Psoas muscle (tissue), 8 donors: ENCODE data around the gene PGAP6. TPM values are rescaled to one million over a fixed set of nuclear protein-coding genes. Genes with fewer than 3 reads are reported as not detected.

ENCODE experiments used
- ATAC-seq, 4 donors: fragments of 200-7000 bp; cut with Tn5 transposase; one replicate each; pipeline ENCODE4 v1.9.1; 2020; ENCODE audit warnings: moderate library complexity in 3 of 4, mild to moderate bottlenecking in 2 of 4
- DNase-seq, 2 donors: peaks; one replicate each; pipeline ENCODE4 v3.0.0-alpha.2; 2020
- H3K27ac ChIP-seq: fragments of 200-600 bp; one replicate; pipeline ENCODE4 v1.8.0; 2022
- H3K27me3 ChIP-seq, 3 donors: fragments of 200-600 bp in 1 of 3; one replicate each; pipeline versions ENCODE4 v1.6.1 to v1.8.0; 2013 to 2022; ENCODE audit warnings: low read length in 2 of 3, mild to moderate bottlenecking in 2 of 3, moderate library complexity in 1 of 3; ENCODE audit not compliant: insufficient read depth in 3 of 3
- H3K36me3 ChIP-seq, 2 donors: fragments of 200-600 bp in 1 of 2; one replicate each; pipeline versions ENCODE4 v1.6.1 to v1.8.0; 2013 to 2022; ENCODE audit warnings: low read depth in 1 of 2, mild to moderate bottlenecking in 1 of 2, moderate library complexity in 1 of 2; ENCODE audit not compliant: insufficient read depth in 1 of 2
- H3K4me1 ChIP-seq: fragments of 200-600 bp; one replicate; pipeline ENCODE4 v1.8.0; 2022
- H3K4me3 ChIP-seq: fragments of 200-600 bp; one replicate; pipeline ENCODE4 v1.8.0; 2022; ENCODE audit warnings: mild to moderate bottlenecking
- H3K9me3 ChIP-seq: fragments of 200-600 bp; one replicate; pipeline ENCODE4 v1.8.0; 2022
- CTCF ChIP-seq: fragments of 200-600 bp; IDR thresholded peaks from one replicate; pipeline ENCODE4 v1.8.0; 2022; ENCODE audit warnings: antibody characterized with exemption
- WGBS, 3 donors: extraction: QIAGEN DNeasy Blood & Tissue Kit; methylation state at CpG; one replicate each; pipeline versions ENCODE4 v1.1.6 to v1.1.7; 2013; 5-methylcytosine and 5-hydroxymethylcytosine counted together
- intact Hi-C, 2 donors: fragments of 100-400 bp; cut with DNase I; formaldehyde crosslinking; loops; one replicate each; pipeline versions ENCODE4 v1.11.0 to v1.14.2; 2022
- polyA plus RNA-seq, 3 donors: library from polyadenylated mRNA; stranded (reverse); fragments of 200-250 nt; gene quantifications; one replicate each; pipeline ENCODE4 v1.2.3, GENCODE V29; 2013
- total RNA-seq, 4 donors: library from RNA; stranded (reverse); fragmentation: NEBNext Ultra II Directional in 2 of 4; extraction: Animal tissue kit (Norgen Biotek cat#: 25700) in 2 of 4; gene quantifications; one replicate each; pipeline versions ENCODE4 v1.2.1 to v1.2.4, GENCODE V29; 2021 to 2023
- donor health status: healthy with polysubstance abuse.
- donor health status: DM: no; HTN: no; CAD: no; lungs with moderate emphysema.
- donor health status: Bipolar disorder and iron deficiency.
- donor health status: healthy.
- donor health status: DM: yes; HTN: yes; CAD: no.
- donor health status: DM: no; HTN: no; CAD: no.
- donor health status: DM: no; HTN: no; CAD: no.
- donor health status: DM: yes; HTN: yes; CAD: no.

Gene PGAP6
- total and polyA plus RNA-seq, 7 donors: 26.0 to 46.9 (median 33.8) TPM

DNA sequence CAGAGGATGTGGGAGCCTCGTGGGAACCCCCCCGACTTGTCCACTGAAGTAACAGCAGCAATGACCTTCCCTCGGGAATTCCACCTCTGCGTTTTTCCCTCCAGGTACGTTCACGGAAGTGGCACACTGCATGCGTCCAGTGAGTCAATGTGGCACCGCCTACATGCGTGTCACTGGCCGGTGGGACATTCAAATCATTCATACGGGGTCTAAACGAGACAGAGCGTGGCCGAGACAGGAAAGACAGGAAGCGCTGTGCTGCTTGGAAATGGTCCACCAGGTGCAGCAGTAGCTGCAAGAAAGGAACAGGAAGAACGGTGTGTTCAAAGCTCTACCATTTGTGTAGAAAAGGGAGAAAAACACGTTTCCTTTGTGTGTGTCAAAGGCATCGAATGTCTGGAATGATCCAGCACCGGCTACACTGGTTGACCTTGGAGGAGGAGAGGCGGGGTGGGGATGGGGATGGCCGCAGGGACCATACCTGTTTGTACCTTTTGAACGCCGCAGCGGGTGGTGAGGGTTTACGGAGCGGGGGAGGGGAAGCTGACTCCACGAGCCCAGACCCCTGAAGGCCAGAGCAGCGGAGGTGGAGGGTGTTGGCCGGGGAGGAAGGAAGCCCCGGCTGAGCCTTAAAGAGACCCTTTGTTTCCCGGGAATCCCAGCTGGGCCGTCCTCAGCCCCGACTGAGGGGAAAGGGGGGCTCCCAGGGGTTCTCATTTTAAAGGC is 1.7 kb upstream of the PGAP6 start:
- peak overlapping the region; percentile 96 for H3K4me3 ChIP-seq
- no peaks in the 10 kb centered on the region for H3K9me3 ChIP-seq
- DNase-seq (no peak), ATAC-seq (no peak)
- TF ChIP-seq CTCF: no peak
- WGBS, 3 donors: 55 to 59% (median 59%) methylated on average over 33 of the region's 33 CpGs
- H3K36me3 ChIP-seq: no peaks in the 10 kb centered on the region
- H3K27ac ChIP-seq: peak overlapping the region; percentile 82
- intact Hi-C loops: no loop called here
- H3K4me1 ChIP-seq: peaks cover 48% of the 10 kb centered on the region
- H3K27me3 ChIP-seq: no peaks in the 10 kb centered on the region

- H3K27ac ChIP-seq: peak overlapping the region; percentile 65
- no peak for TF ChIP-seq CTCF
- intact Hi-C loops: no loop called here
These were observed 578 bp downstream of the PGAP6 start for GRCh38 chr16:381012-381788.

DNA sequence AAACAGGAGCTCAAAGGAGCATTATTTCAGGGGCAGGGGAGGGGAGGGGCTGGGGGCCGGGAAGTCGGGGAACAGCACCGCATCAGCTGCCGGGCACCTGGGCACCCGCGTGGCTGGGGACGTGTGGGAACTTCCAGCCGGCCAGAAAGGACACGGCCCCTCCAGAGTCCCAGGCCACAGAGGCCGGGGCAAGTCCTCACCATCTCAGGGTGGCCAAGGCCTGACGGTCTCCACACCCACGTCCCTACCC is 1.1 kb downstream of the PGAP6 start:
- Histone ChIP-seq H3K27me3 (no peaks in the 10 kb centered on the region), H3K27ac (no peak overlapping the region), H3K9me3 (no peaks in the 10 kb centered on the region), H3K4me1 (peaks cover 27% of the 10 kb centered on the region), H3K36me3 (peaks cover 0 to 18% of the 10 kb centered on the region in 2 donors), H3K4me3 (peak overlapping the region; percentile 94)
- no peak for DNase-seq
- intact Hi-C loops: no loop called here
- peak; percentile 6 to 17 (median 10) for ATAC-seq
- 11 to 18% (median 14%) methylated on average over 10 to 12 of the region's 12 CpGs for WGBS, 3 donors
- no peak for TF ChIP-seq CTCF

More at GRCh38 chr16:381012-381788, 578 bp downstream of the PGAP6 start:
- Histone ChIP-seq H3K4me3 (peak overlapping the region; percentile 94), H3K27me3 (no peaks in the 10 kb centered on the region), H3K4me1 (peaks cover 32% of the 10 kb centered on the region), H3K36me3 (peaks cover 0 to 13% of the 10 kb centered on the region in 2 donors), H3K9me3 (no peaks in the 10 kb centered on the region)
- ATAC-seq (peak; percentile 25 to 55 (median 38)), DNase-seq (peak in 1 of 2 donors; percentile 52)
- 1 to 4% (median 3%) methylated on average over 19 to 73 of the region's 73 CpGs for WGBS, 3 donors

DNA sequence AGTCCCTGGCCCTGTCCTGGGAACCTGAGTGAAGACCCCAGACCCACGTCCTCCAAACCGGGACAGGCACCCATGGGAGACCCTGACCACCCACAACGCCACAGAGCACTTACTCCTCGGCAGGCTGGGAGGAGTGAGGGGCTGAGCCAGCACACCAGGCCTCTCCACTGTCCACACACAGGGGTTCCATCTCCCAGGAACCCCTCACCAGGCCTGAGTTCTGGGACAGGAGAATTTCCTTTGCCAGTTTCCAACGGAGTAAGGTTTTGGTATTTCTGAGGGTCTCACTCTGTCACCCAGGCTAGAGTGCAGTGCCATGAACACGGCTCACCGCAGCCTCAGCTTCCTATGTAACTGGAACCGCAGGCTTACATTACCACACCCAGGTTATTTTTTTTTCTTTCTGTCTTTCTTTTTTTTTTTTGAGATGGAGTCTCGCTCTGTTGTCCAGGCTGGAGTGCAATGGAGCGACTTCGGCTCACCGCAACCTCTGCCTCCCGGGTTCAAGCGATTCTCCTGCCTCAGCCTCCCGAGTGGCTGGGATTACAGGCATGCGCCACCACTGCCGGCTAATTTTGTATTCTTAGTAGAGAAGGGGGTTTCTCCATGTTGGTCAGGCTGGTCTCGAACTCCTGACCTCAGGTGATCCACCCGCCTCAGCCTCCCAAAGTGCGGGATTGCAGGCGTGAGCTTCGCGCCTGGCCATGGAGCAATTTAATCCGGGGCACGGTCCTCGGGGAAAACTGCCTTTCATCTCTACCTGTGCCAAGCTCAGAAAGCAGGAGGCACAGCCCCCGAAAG is 1.6 kb downstream of the PGAP6 start:
- no peaks in the 10 kb centered on the region for H3K27me3 ChIP-seq
- H3K36me3 ChIP-seq: peaks cover 0 to 22% of the 10 kb centered on the region in 2 donors
- no peaks in the 10 kb centered on the region for H3K9me3 ChIP-seq
- WGBS, 3 donors: 78 to 81% (median 79%) methylated on average over 26 to 27 of the region's 27 CpGs
- no peak for TF ChIP-seq CTCF
- ATAC-seq (no peak), DNase-seq (no peak)
- H3K4me3 ChIP-seq: peak overlapping the region; percentile 94
- intact Hi-C loops: no loop called here
- H3K27ac ChIP-seq: no peak overlapping the region
- peaks cover 27% of the 10 kb centered on the region for H3K4me1 ChIP-seq
